NCI-H2107 (cell line): ENCODE data around the gene PYROXD2.
"Not testable (repeated sequence)": the region's sequence is repeated elsewhere in the genome, so short reads cannot be mapped to it uniquely, and the experiment has no call there.

Experiments used
- DNase-seq: peaks from one replicate; lab custom pipeline; 2025; lab: John Stamatoyannopoulos, UW

PYROXD2 gene

GRCh38 chr10:98390406-98390805, 24.6 kb downstream of the PYROXD2 start:
- no peak for DNase-seq

DNA sequence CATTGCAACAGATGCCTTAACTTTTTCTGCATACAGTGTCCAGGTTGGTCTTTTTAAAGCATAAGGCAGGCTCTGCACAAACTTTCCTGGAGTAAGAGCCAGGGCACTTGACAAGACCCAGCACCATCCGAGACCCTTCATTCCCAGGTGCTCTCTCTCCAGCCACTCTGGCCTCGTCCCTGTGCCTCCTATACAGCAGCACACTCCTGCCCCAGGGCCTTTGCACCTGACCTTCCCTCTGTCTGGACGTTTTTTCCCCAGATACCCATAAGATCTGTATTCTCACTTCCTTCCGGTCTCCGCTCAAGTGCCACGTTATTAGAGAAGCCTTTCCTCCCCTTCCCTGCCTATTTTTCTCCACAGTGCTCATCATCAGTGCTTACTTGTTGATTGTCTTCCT, 25.6 kb downstream of the PYROXD2 start:
- DNase-seq = no peak

DNA sequence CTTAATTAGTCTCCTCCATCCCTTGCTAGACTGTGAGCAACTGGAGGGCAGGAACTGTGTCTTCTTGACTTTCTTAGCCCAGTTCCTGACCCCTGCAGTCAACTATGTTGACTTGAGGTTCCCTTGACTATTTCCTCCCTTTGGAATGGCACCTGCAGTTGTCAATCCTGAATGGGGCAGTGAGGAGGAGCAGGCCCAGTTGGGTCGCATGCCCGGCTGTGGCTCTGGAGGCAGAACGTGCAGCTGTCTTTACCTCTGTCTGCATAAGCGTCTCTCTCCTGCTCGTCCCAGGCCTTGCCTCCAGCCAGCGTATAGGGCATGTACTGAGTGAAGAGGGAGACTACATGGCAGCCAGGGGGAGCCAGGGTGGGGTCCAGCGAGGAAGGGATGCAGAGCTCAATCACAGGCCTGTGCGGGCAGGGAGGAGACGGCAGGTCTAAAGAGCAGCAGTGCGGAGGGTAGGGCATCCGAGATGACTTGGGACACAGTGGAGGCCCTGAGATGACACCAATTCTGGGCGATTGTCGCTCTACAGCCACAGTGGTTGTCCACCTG, 26.8 kb downstream of the PYROXD2 start:
- no peak for DNase-seq

- no peak for DNase-seq
Measured at GRCh38 chr10:98384531-98385133, 30.4 kb downstream of the PYROXD2 start.

- no peak for DNase-seq
Measured at GRCh38 chr10:98383869-98384268, 31.1 kb downstream of the PYROXD2 start.

DNA sequence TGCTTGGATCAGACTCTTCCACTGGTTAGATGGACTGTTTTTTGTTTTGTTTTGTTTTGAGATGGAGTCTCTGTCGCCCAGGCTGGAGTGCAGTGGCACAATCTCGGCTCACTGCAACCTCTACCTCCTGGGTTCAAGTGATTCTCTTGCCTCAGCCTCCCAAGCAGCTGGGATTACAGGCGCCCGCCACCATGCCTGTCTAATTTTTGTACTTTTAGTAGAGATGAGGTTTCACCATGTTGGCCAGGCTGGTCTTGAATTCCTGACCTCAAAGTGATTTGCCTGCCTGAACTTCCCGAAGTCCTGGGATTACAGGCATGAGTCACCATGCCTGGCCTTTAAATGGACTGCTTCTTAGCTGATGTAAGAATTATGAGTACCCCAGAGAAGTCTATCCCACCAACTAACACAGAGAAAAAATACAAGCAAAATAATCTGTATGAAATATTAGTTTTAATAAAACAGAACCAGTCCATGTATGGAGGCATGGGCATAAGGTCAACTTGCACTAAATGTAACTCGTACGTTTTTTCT, 31.8 kb downstream of the PYROXD2 start:
- not testable (repeated sequence) for DNase-seq

- no peak for DNase-seq
Measured at GRCh38 chr10:98382691-98383101, 32.3 kb downstream of the PYROXD2 start.

DNA sequence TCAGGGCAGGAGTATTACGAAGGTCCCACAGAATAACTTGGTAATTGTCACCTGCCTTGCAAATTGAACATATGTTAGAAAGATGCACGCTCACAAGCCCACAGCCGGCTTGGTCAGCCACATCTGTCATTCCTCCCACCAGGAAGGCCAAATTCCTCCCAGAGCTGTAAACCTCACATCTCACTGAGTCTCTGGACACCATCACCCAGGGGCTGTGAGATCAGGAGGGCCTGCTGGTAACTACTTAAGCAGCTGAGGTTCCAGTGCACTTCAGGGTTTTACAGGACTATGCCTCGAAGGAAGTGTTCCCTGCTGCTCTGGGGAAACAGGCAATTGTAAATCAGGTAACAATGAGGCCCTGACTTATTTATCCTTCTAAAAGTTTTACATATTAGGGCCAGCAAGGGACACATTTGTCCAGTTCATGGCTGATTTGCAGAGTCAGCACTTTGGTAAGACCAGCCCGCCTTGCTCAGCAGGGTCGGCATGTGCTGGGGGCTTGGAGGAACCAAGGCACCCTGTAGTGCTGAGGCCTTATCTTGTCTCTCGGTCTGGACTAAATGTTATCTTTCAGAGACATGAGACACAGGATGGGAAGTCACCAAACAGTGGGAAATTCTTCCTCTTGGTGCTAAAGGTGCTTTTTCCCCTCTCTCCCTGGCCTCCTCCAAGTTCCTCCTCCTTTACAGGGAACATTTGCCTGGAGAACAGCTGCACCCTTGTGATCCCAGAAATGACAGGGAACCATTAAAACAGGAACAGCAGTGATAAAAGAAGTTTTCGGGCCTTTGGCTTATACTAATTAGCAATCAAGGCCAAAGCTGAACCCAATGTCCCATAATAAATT, 34.3 kb downstream of the PYROXD2 start:
- DNase-seq = no peak

DNA sequence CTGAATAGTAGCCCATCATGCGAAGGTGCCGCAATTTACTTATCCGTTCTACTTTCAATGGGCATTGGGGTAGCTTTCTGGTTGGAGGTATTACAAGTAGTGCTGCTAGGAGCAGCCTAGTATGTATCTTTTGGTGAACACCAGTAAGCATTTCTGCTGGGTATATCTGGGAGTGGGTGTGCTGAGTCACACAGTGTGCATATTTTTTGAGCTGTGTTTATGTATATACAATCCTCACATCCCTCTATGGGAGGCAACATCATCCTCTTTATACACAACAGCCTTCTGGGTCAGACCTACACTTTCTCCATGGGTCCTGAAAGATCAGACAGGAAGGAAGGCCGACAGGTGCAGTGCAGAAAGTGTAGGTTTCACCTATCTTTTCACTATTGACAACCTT, 36.3 kb downstream of the PYROXD2 start:
- DNase-seq = no peak

- DNase-seq = no peak
Measured at GRCh38 chr10:98377536-98377935, 37.4 kb downstream of the PYROXD2 start.

DNA sequence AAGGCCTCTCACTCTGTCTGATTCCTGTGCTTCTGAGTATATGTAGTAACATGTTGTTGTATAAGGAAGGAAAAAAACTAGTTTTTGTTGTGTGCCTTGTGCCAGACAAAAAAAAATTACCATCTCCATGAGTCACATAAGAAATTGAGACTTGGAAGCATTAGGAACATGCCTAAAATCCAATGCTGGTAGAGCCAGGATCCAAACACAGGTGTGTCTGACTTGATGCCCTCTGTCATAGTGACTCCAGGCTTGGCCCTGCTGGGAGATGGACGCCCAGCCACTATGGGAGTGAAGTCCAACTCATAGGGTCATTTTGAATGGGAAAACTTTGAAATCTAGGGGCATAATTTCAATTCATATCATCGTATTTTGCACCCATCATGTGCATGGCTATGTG, 38.0 kb downstream of the PYROXD2 start:
- DNase-seq = no peak

- DNase-seq = peak; percentile 7
Measured at GRCh38 chr10:98376485-98376884, 38.5 kb downstream of the PYROXD2 start.

DNA sequence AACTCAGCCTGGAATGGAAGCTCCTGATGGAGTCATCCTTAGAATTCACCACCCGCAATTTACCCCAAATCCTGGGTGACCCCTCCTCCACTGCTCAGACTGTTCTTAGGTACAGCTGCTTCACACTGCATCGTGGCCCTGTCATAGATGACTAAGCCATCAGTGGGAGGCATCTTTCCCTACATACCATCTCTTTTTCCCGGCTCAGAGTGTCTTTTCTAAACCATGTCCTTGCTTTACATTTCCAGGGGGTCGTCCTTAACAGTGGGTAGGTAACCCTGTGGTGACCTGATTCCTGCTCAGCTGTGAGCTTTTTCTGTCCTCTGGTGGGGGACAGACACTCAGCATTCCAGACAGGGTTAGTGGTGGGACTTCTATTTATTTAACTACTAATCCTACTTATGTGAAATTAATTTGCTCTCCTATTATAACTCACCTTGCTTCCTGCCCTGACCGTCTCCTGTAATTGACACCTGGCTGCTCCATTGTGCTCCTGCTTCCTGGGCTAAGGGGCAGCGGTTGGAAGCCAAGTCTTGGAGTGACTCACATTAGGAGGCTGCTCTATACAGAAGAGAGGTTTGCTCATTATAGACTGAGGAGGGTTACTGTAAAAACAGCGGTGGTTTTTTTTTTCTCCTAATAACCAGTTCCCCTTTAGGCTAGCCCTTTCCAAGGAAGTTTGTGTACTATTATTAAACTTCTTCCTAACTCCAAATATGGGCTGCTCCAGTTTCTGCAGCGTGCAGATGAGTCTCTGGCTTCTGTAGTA, 40.6 kb downstream of the PYROXD2 start:
- no peak for DNase-seq

DNA sequence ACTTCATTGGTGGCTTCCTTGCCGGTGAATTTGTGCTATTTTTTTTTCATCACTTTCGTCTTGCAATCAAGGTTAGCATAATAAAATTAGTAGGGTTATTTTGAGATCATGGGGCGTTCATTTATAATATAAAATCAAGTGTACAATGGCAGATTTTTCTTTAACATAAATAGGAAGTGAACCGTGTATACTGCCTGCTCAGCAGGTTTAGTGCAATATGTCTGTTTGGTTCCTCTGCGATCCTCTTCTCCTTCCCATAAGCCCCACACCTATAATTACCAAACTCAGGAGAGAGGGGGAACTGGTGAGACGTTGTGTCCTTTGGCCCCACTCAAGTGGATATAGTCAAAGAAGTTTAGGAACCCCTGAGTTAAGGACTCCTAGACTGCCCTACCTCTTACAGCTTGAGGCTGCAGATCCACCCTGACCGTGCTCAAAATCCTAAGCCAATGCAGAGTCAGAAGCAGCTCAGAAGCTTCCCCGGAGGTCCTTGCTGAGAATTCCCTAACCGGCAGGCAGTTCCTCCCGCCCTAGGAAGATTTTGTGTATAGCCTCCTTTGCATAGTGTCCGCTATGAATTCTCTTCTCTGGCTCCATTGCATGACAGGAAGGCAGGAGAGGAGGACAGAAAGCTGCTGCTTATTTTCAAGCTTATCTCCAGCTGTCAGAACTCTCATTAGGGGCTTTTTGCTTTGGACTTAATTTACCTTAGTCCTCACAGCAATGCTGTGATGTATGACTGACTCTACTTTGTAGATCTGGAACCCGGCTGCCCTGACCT, 41.5 kb downstream of the PYROXD2 start:
- no peak for DNase-seq

GRCh38 chr10:98370831-98371820, 43.9 kb downstream of the PYROXD2 start:
- no peak for DNase-seq

DNA sequence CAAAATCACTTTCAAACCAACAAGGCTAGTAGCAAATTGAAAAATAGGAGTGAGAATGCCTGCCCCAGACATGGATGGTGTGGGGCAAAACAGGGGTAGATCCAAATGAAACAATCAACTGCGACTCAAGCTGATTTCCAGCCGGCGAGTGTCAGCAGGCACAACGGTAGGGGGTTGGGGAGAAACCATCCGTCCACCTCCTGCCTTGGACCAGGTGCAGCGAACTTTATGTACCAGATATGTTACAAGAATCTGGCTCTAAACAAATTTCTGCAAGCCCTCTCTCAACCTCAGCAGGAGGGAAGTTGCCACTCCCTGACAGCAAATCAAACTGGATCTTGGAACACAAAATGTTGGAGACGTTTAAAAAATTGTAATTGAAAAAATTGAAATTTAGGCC, 45.2 kb downstream of the PYROXD2 start:
- DNase-seq = no peak

GRCh38 chr10:98368644-98369043, 46.3 kb downstream of the PYROXD2 start:
- DNase-seq = no peak

- no peak for DNase-seq
Measured at GRCh38 chr10:98367604-98368451, 47.2 kb downstream of the PYROXD2 start.

DNA sequence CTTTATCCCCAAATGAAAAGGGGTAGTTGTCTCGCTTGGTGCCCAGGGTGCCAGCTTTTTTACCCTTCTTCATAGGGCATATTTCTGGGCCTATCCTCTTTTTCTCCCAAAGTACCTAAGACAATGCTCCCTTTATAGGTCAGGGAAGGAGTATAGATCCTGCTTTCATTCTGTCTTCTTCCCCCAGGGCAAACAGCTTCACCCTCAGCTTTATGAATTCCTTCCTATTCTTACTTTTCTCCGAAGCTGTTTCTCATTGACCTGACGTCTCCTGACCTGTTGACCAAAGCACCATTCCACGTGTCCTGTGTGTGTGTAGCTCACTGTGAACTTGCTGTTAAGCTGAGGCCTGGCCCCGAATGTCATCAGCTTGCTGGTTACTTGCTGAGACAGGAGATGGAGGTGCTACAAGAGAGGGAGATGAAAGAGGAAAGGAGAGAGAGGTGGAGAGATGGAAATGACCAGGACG, 48.9 kb downstream of the PYROXD2 start:
- DNase-seq = no peak
